Gastroesophageal sphincter (tissue), 4 donors: ENCODE results near the gene NDUFA11. TPM values are rescaled to one million over a fixed set of nuclear protein-coding genes. Genes with fewer than 3 reads are reported as not detected.
A peak's percentile ranks its signal among the peaks of the same experiment; 100 is the strongest.

Experiments used
- ATAC-seq: fragments of 150-250 bp; one replicate; pipeline ENCODE4 v1.9.1; 2016; ENCODE audit warnings: mild to moderate bottlenecking, moderate library complexity
- H3K27ac ChIP-seq, 4 donors: fragments of 200-600 bp; sonication (generic) in 3 of 4; 1 replicate in 3 of 4; 2 replicates in 1 of 4; pipeline ENCODE4 v1.5.1; 2016 to 2019
- H3K27me3 ChIP-seq: fragments of 200-600 bp; sonication (generic); one replicate; pipeline ENCODE4 v1.5.1; 2019
- H3K36me3 ChIP-seq, 2 donors: fragments of 200-600 bp; sonication (generic); one replicate each; pipeline ENCODE4 v1.5.1; 2019; ENCODE audit warnings: control low read depth in 1 of 2
- H3K4me1 ChIP-seq, 3 donors: fragments of 200-600 bp; sonication (generic); 1 replicate in 2 of 3; 2 replicates in 1 of 3; pipeline ENCODE4 v1.5.1; 2016 to 2019; ENCODE audit warnings: control low read depth in 2 of 3
- H3K4me3 ChIP-seq, 2 donors: fragments of 200-600 bp; sonication (generic); one replicate each; pipeline ENCODE4 v1.5.1; 2019; ENCODE audit warnings: mild to moderate bottlenecking in 1 of 2, moderate library complexity in 1 of 2
- H3K9me3 ChIP-seq, 3 donors: fragments of 200-600 bp; sonication (generic); one replicate each; pipeline ENCODE4 v1.5.1; 2017 to 2019; ENCODE audit warnings: control low read depth in 2 of 3
- EP300 ChIP-seq: sonication (generic); formaldehyde crosslinking; IDR thresholded peaks from one replicate; pipeline ENCODE4 v1.6.1; 2017; ENCODE audit warnings: antibody characterized with exemption, mild to moderate bottlenecking
- POLR2A ChIP-seq, 2 donors: fragments of 450-650 bp; IDR thresholded peaks; one replicate each; pipeline ENCODE4 v1.6.1; 2017; ENCODE audit warnings: antibody characterized with exemption in 2 of 2, mild to moderate bottlenecking in 2 of 2, moderate library complexity in 1 of 2
- POLR2AphosphoS5 ChIP-seq: sonication (generic); formaldehyde crosslinking; IDR thresholded peaks from one replicate; pipeline ENCODE4 v1.6.1; 2017; ENCODE audit warnings: antibody characterized with exemption
- WGBS, 2 donors: methylation state at CpG; one replicate each; pipeline ENCODE4 v1.1.5; 2018; ENCODE audit warnings: low coverage in 1 of 2; 5-methylcytosine and 5-hydroxymethylcytosine counted together
- total RNA-seq, 4 donors: library from RNA; depleted of rRNA; stranded (reverse); fragments of >200 nt; gene quantifications; one replicate each; pipeline ENCODE4 v1.1.0, GENCODE V29; 2016
- TF ChIP-seq, protein P1 (sequence below), 4 experiments: fragments of 200-600 bp in 2 of 4; fragments of 450-650 bp in 2 of 4; sonication (generic) in 1 of 4; IDR thresholded peaks; one replicate each; pipeline ENCODE4 v1.5.1; 2017 to 2019; ENCODE audit warnings: antibody characterized with exemption in 4 of 4, mild to moderate bottlenecking in 2 of 4, moderate library complexity in 2 of 4

The NDUFA11 gene
- total RNA-seq, 4 donors from 2014 or later, result 244 to 299 (median 265) TPM

DNA sequence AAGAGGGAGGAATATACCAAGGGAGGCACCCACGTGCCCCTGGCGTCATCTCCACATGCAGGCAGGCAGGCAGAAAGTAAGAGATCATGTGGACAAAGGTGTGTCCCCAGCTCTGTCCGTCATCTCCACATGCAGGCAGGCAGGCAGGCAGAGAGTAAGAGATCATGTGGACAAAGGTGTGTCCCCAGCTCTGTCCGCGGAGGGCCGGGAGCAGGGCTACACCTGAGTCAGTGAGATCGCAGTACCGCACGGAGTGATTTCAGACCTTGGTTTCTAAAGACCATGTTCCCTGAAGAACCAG lies 32.7 kb upstream of the NDUFA11 start:
- no peaks in the 10 kb centered on the region for H3K9me3 ChIP-seq
- peaks cover 0 to 59% (median 27%) of the 10 kb centered on the region in 3 donors for H3K4me1 ChIP-seq
- no peak for ATAC-seq
- no peaks in the 10 kb centered on the region for H3K27me3 ChIP-seq
- H3K36me3 ChIP-seq, result peaks cover 0 to 82% of the 10 kb centered on the region in 2 donors
- TF ChIP-seq POLR2A (IDR thresholded peaks at IDR 0.05) (no peak), POLR2AphosphoS5 (no peak), EP300 (no peak)
- TF ChIP-seq, protein P1, sequence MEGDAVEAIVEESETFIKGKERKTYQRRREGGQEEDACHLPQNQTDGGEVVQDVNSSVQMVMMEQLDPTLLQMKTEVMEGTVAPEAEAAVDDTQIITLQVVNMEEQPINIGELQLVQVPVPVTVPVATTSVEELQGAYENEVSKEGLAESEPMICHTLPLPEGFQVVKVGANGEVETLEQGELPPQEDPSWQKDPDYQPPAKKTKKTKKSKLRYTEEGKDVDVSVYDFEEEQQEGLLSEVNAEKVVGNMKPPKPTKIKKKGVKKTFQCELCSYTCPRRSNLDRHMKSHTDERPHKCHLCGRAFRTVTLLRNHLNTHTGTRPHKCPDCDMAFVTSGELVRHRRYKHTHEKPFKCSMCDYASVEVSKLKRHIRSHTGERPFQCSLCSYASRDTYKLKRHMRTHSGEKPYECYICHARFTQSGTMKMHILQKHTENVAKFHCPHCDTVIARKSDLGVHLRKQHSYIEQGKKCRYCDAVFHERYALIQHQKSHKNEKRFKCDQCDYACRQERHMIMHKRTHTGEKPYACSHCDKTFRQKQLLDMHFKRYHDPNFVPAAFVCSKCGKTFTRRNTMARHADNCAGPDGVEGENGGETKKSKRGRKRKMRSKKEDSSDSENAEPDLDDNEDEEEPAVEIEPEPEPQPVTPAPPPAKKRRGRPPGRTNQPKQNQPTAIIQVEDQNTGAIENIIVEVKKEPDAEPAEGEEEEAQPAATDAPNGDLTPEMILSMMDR (IDR thresholded peaks at IDR 0.05), result no peak
- H3K4me3 ChIP-seq, result no peak overlapping the region
- 89 to 91% methylated on average over 7 of the region's 9 CpGs for WGBS, 2 donors
- peak overlapping the region in 3 of 4 donors; percentile 69 to 71 (median 70) for H3K27ac ChIP-seq

DNA sequence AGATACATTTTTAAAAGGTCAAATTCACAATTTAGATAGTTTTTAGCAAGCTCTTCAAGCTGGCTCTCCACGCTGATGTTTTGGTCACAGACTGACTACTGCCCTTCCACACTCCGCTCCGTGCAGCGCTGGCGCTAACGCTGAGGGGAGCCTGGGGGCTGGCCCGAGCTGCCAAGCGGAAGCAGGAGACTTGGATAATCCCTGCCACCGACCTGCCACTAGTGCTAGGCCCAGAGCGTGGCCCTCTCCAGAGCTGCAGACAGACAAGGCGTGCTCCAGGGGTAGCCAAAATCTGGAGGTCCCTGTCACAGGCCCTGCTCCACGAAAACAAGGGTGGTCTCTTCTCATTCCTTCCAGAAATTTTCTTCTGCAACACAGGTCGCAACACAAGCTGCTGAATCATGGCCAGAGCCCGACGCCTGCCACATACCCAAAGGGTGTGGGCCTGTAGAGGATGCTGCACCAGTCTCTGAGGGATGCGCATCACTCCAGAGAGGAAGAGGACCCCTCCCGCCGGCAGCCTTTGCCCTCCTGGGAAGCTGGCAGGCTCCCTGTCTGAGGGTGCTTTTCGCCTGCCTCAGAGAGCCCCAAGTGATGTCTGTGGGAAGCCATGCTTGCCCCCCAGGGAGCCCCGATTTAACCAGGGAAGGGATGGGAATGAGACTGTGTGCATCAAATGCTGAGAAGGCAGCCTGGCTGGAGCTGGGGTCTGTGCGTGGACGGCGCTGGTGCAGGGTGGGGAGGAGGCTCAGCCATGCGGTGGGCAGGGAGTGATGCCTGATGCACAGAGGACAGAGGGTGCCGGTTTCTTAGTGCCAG lies 32.1 kb upstream of the NDUFA11 start:
- H3K9me3 ChIP-seq, result no peaks in the 10 kb centered on the region
- peak overlapping the region in 3 of 4 donors; percentile 69 to 71 (median 70) for H3K27ac ChIP-seq
- H3K36me3 ChIP-seq, result peaks cover 0 to 82% of the 10 kb centered on the region in 2 donors
- ATAC-seq, result peak; percentile 26
- H3K27me3 ChIP-seq, result no peaks in the 10 kb centered on the region
- TF ChIP-seq POLR2A (IDR thresholded peaks at IDR 0.05) (no peak), POLR2AphosphoS5 (no peak), EP300 (no peak)
- TF ChIP-seq, protein P1 (IDR thresholded peaks at IDR 0.05), result no peak
- whole genome bisulfite sequencing, 2 donors, result 35 to 40% methylated on average over 6 to 8 of the region's 25 CpGs
- peak overlapping the region in 1 of 2 donors; percentile 0 for H3K4me3 ChIP-seq
- peaks cover 0 to 53% (median 27%) of the 10 kb centered on the region in 3 donors for H3K4me1 ChIP-seq

DNA sequence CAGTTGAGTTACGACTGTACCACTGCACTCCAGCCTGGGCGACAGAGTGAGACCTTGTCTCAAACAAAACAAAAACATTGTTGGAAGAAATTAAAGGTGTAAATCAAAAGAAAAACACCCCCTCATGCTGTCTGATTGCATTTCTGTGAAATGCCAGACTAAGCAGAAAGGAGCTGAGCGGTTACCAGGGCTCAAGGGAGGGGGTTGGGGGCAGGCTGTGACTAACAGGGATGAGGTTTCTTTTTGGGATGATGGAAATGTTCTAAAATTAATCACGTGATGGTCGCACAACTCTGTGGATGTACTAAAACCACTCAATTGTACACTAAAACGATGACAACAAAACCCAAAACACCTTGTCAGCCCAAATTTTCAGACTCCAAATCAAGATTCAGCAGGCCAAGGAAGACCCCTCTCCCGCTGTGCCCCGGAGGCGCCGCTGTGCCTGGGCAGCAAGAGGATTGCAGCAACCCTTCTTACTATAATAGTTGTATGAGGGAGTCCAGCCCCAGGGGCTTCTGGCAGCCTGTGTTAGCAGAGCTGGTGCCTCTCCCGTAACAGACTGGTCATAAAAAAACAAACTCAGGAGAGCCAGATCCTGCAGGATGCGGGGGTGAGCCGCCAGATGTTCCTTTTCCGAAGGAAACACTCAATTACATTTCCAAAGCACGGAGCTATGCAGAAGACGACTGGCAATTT lies 31.3 kb upstream of the NDUFA11 start:
- TF ChIP-seq, protein P1 (IDR thresholded peaks at IDR 0.05), result no peak
- peak; percentile 73 for TF ChIP-seq POLR2AphosphoS5
- TF ChIP-seq POLR2A (IDR thresholded peaks at IDR 0.05), result no peak
- peak; percentile 65 for ATAC-seq
- Histone ChIP-seq H3K27me3 (no peaks in the 10 kb centered on the region), H3K9me3 (no peaks in the 10 kb centered on the region), H3K4me3 (peak overlapping the region in 1 of 2 donors; percentile 0), H3K4me1 (peaks cover 0 to 49% (median 27%) of the 10 kb centered on the region in 3 donors), H3K36me3 (peaks cover 0 to 82% of the 10 kb centered on the region in 2 donors), H3K27ac (peak overlapping the region in 3 of 4 donors; percentile 69 to 71 (median 70))
- WGBS, 2 donors, result 41 to 45% methylated on average over 9 to 16 of the region's 16 CpGs

DNA sequence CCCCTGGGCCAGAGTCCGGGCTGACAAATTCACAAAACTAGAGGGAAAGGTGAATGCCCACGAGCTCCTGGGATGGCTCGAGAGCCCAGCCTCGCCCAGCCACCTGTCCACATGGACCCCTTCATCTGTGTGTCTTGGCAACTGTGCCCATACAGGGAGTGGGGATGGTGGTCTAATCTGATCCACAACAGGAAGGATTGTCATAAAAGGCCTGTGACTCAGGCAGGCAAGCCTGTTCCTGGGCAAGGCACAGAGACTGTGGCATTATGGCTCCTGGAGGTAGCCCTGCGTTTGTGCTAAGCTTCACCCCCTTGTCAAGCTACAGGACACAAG lies 30.4 kb upstream of the NDUFA11 start:
- WGBS, 2 donors, result 50% methylated on average over 2 of the region's 5 CpGs; no CpG with 5 or more reads in 1 of the 2 donors
- Histone ChIP-seq H3K4me3 (no peak overlapping the region), H3K4me1 (peaks cover 0 to 58% (median 27%) of the 10 kb centered on the region in 3 donors), H3K36me3 (peaks cover 0 to 82% of the 10 kb centered on the region in 2 donors), H3K9me3 (no peaks in the 10 kb centered on the region), H3K27me3 (no peaks in the 10 kb centered on the region), H3K27ac (peak overlapping the region in 3 of 4 donors; percentile 69 to 71 (median 70))
- ATAC-seq, result no peak
- TF ChIP-seq, protein P1 (IDR thresholded peaks at IDR 0.05), result no peak
- TF ChIP-seq POLR2AphosphoS5 (no peak), POLR2A (IDR thresholded peaks at IDR 0.05) (no peak), EP300 (no peak)
